IMR-90 (cell line): Measurements from ENCODE around the gene SLC25A25.
A peak's percentile ranks its signal among the peaks of the same experiment; 100 is the strongest.

ENCODE experiments used
- BHLHE40 ChIP-seq: fragments of 150-350 bp; IDR thresholded peaks from 2 replicates; pipeline ENCODE4 v1.6.1; 2016; ENCODE audit warnings: mild to moderate bottlenecking, low read depth, low read length
- CEBPB ChIP-seq: IDR thresholded peaks from 2 replicates; pipeline ENCODE4 v1.6.1; 2012; ENCODE audit warnings: low read depth, low read length, improper control_type of control experiment
- CHD1 ChIP-seq: IDR thresholded peaks from 2 replicates; pipeline ENCODE4 v1.6.1; 2012; ENCODE audit warnings: low read depth, low read length, improper control_type of control experiment
- CTCF ChIP-seq: conservative IDR thresholded peaks from 2 replicates; pipeline ENCODE4 v1.5.1; 2012; ENCODE audit warnings: mild to moderate bottlenecking, low read depth, low read length, improper control_type of control experiment
- ELK1 ChIP-seq: fragments of 150-350 bp; IDR thresholded peaks from 2 replicates; pipeline ENCODE4 v1.6.1; 2016; ENCODE audit warnings: low read depth, mild to moderate bottlenecking, low read length, moderate library complexity, borderline replicate concordance
- FOS ChIP-seq: fragments of 150-350 bp; IDR thresholded peaks from 2 replicates; pipeline ENCODE4 v1.6.1; 2016; ENCODE audit warnings: low read depth, low read length
- MAFK ChIP-seq: IDR thresholded peaks from 2 replicates; pipeline ENCODE4 v1.6.1; 2012; ENCODE audit warnings: low read depth, low read length, improper control_type of control experiment
- MAZ ChIP-seq: IDR thresholded peaks from 2 replicates; pipeline ENCODE4 v1.6.1; 2012; ENCODE audit warnings: low read depth, mild to moderate bottlenecking, low read length, improper control_type of control experiment, moderate library complexity, borderline replicate concordance
- MXI1 ChIP-seq: IDR thresholded peaks from 2 replicates; pipeline ENCODE4 v1.6.1; 2012; ENCODE audit warnings: low read depth, mild to moderate bottlenecking, low read length, moderate library complexity, borderline replicate concordance
- NFE2L2 ChIP-seq: fragments of 150-350 bp; IDR thresholded peaks from 2 replicates; pipeline ENCODE4 v1.6.1; 2016; ENCODE audit warnings: low read depth, mild to moderate bottlenecking, low read length
- POLR2A ChIP-seq: IDR thresholded peaks from 2 replicates; pipeline ENCODE4 v1.6.1; 2012; ENCODE audit warnings: mild to moderate bottlenecking, low read depth, low read length
- SMC3 ChIP-seq: fragments of 150-350 bp; IDR thresholded peaks from 2 replicates; pipeline ENCODE4 v1.6.1; 2016; ENCODE audit warnings: low read depth, mild to moderate bottlenecking, antibody characterized with exemption, low read length, moderate library complexity
- USF2 ChIP-seq: fragments of 150-350 bp; IDR thresholded peaks from 2 replicates; pipeline ENCODE4 v1.6.1; 2017; ENCODE audit warnings: mild to moderate bottlenecking, antibody characterized with exemption, low read length, low read depth

- TF ChIP-seq FOS (no peak), CTCF (peak; percentile 55), CEBPB (no peak), POLR2A (no peak), USF2 (no peak), MXI1 (no peak), SMC3 (no peak), CHD1 (no peak), BHLHE40 (no peak), ELK1 (no peak), MAFK (no peak), MAZ (no peak), NFE2L2 (no peak)
Observed at GRCh38 chr9:128124873-128125579, 57.0 kb downstream of the SLC25A25 start.
